Retinal pigment epithelial cell (primary cell): ENCODE data around the gene AK1.

ENCODE experiments used
- DNase-seq: peaks from one replicate; pipeline ENCODE4 v3.0.0-alpha.2; 2010; ENCODE audit warnings: low read depth
- H3K4me3 ChIP-seq: 2 replicates; pipeline ENCODE4 v1.5.1; 2011; ENCODE audit warnings: mild to moderate bottlenecking, low read length, control low read depth, moderate library complexity
- TF ChIP-seq, protein P1 (sequence below): conservative IDR thresholded peaks from 2 replicates; pipeline ENCODE4 v1.5.1; 2011; ENCODE audit warnings: low read depth, low read length, control low read depth, inconsistent platforms

AK1 gene

DNA sequence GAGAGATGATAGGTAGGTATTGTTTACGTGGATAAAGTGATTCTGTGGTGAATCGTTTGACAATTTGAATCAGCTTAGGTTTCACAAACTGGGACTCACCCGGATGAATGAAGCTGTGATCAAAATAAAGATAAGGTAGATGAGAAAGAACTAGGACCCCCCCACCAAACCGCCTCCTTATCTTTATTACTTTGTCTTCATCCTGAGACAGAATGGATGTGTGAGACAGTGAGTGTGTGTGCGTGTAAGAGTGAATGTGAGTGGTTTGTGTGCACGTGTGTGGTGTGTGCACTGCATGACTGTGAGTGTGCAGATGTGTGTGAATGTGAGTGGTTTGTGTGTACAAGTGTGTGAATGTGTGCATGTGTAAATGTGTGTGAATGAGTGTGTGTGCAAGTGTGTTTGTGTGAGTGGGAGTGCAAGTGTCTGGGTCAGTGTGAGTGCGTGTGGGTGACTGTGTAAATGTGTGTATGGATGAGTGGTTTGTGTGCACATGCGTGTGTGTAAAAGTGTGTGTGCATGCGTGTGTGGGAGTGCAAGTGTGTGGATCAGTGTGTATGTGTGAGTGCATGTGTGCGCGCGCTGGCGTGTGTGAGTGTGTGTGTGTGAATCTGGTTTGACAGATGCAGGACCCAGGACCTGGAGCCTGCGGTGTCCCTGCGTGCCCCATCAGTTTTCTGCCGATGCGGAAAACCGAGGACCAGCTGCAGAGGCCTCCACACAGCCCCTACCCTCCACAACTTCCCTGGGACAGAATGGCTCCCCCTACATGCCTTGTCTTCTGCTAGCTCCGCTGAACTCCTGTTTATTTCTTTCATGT is 11.6 kb downstream of the AK1 start:
- TF ChIP-seq, protein P1, sequence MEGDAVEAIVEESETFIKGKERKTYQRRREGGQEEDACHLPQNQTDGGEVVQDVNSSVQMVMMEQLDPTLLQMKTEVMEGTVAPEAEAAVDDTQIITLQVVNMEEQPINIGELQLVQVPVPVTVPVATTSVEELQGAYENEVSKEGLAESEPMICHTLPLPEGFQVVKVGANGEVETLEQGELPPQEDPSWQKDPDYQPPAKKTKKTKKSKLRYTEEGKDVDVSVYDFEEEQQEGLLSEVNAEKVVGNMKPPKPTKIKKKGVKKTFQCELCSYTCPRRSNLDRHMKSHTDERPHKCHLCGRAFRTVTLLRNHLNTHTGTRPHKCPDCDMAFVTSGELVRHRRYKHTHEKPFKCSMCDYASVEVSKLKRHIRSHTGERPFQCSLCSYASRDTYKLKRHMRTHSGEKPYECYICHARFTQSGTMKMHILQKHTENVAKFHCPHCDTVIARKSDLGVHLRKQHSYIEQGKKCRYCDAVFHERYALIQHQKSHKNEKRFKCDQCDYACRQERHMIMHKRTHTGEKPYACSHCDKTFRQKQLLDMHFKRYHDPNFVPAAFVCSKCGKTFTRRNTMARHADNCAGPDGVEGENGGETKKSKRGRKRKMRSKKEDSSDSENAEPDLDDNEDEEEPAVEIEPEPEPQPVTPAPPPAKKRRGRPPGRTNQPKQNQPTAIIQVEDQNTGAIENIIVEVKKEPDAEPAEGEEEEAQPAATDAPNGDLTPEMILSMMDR, result no peak
- no peak for DNase-seq
- H3K4me3 ChIP-seq, result no peak overlapping the region

DNA sequence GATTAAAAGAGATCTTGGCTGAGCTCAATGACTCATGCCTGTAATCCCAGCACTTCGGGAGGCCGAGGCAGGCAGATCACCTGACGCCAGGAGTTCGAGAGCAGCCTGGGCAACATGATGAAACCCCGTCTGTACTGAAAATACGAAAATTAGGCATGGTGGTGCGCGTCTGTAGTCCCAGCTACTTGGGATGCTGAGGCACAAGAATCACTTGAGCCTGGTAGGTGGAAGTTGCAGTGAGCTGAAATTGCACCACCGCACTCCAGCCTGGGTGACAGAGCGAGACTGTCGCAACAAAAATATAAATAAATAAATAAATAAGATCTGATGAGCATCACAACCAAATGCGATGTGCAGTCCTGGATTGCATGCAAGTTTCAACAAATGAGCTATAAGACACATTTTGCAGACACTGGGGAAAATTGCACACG is 14.3 kb downstream of the AK1 start:
- TF ChIP-seq, protein P1, result no peak
- no peak for DNase-seq
- no peak overlapping the region for H3K4me3 ChIP-seq

DNA sequence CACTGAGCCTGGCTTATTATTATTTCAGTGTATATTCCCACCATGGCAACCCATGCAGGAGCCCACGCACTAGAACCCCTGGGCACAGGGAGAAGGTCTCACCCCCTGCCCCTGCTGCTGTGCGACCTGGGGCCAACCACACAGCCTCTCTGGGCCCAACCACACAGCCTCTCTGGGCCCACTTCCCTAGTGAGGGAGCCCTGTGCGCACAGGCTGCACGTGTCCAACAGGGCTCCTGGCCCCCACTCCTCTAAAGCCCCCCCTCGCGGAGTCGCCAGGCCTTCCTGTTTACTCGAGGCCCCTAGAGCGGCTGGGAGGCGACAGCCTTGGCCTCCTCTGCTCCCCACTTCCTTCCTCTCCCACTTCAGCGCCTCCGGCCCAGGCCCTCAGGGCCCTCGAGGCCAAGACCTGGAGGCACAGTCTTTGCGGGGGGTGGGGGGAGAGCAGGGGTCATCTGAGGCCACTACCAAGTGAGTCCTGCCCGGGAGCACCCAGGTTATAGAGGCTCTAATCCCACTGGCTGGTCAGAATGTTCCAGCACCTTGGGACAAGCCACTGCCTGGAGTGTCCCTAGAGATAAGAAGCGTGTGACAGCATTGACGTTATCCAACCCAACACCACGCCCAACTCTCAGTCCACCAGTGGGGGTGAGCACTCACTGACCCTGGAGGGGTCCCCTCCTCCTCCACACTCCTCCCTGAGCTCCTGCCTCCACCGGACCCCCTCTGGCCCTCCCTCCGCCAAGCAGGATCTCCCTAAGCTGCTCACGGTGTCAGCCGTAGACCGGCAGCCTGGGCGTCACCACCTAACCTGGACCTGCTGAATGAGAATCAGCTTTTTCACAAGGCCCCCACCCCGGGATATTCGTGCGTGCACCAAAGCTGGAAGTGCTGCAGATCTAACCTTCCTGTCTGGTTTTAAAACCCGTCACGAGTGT is 15.1 kb downstream of the AK1 start:
- no peak overlapping the region for H3K4me3 ChIP-seq
- TF ChIP-seq, protein P1, result no peak
- no peak for DNase-seq

DNA sequence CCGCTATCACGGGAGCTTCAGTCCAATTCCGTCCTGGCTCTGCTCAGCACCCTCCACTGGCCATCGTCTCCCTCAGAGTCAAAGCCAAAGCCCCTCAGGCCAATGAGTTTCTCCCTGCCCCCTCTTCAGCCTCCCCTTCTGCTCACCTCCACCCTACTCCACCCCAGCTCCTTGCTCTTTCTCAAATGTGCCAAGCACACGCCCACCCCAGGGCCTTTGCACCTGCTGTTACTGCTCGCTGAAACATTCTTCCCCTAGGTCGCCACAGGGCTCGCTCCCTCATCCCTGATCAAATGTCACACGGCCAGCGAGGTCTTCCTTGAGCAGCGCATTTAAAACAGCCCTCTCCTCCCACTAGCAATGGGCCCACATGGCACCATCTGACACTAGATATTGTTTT is 16.7 kb downstream of the AK1 start:
- no peak overlapping the region for H3K4me3 ChIP-seq
- TF ChIP-seq, protein P1, result no peak
- DNase-seq, result no peak

DNA sequence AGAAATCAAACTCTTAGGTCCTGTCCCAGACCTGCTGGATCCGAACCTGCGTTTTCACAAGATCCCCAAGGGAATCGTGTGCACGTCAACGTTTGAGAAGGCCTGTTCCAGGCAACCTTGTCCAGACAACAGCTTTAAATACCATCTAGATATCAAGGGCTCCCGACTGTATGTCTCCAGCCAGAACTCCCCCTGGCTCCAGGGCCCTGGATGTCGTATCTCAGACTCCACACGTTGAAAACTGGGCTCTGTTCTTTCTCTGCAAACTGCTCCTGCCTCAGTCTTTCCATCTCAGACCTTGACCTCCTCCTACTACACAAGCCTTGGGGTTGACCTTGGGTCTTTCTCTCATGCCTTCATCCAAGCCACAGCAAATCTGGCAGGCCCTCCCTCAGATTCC is 17.2 kb downstream of the AK1 start:
- H3K4me3 ChIP-seq, result no peak overlapping the region
- TF ChIP-seq, protein P1, result no peak
- no peak for DNase-seq

DNA sequence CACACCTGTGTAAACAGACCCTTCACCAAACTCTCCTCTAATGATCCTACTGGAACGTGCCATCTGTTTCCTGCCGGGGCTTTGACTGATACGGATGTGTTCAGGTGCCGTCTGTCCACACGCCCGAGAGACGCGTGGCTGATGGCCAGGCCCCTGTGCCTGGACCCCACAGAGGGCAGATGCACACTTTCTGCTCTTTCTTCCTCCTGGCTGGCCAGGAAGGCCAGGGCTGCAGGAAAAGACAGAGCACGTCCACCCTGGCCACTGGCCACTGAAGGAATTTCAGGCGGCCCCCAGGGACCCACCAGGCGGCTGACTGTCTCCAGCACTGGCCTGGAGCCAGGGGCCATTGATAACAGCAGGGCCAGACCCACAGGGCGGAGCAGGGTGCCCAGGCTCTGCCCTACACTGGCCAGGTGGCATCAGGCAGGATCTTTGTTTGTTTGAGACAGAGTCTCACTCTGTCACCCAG is 19.4 kb downstream of the AK1 start:
- TF ChIP-seq, protein P1, result no peak
- no peak overlapping the region for H3K4me3 ChIP-seq
- DNase-seq, result no peak
